ENCODE data around the gene PLEK.

PLEK gene

DNA sequence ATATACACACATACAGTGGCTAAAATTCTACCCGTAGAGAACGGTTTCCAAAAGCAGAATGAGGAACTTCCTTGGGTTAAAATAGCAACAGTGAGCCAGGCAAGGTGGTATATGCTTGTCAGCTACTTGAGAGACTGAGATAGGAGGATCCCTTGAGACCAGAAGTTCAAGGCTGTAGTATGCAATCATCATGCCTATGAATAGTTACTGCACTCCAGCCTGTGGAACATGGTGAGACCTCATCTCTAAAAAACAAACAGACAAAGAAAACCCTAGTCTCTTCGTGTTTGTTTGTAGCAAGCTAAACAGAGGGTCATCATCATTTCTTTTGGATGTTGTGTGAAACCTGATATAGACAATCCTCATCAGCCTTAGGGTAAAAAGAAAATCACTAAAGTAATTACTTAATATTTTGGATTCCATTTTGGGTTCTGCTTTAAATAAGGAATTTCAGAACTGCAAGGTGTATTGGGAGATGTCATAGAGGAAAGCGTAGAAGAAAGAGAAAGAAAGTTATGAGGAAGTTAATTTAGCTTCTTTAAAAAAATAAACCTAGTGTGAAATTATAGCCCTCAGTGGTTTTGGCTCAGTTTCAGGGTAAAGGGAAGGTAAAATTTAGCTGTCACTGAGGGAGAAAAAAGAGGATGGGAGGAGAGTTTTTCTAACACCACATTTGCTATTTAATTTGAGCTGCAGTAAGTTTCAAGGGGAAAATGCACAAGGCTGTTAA lies 46.5 kb downstream of the PLEK start:
- Histone ChIP-seq H3K4me3 (ENCODE audit: low read depth, low read length) (no peak overlapping the region), H3K27ac (ENCODE audit: extremely low read depth, low read depth, low read length) (no peak overlapping the region), H3K36me3 (ENCODE audit: control insufficient read depth in 2 of 2, insufficient read depth in 1 of 2, low read length in 2 of 2) (no peaks in the 10 kb centered on the region), H3K4me1 (ENCODE audit: control insufficient read depth, insufficient read depth, low read length) (no peaks in the 10 kb centered on the region), H3K9me3 (ENCODE audit: control insufficient read depth, insufficient read depth, low read depth, low read length) (no peaks in the 10 kb centered on the region)
- ChIA-PET CTCF (interaction anchor here (1.5 to 1.7 kb wide), 2 partner anchors 30 to 51 kb away, joined by 6 to 7 read pairs; no protein-coding TSS in a partner anchor), POLR2A (no interaction called here)
- TF ChIP-seq, protein P1, sequence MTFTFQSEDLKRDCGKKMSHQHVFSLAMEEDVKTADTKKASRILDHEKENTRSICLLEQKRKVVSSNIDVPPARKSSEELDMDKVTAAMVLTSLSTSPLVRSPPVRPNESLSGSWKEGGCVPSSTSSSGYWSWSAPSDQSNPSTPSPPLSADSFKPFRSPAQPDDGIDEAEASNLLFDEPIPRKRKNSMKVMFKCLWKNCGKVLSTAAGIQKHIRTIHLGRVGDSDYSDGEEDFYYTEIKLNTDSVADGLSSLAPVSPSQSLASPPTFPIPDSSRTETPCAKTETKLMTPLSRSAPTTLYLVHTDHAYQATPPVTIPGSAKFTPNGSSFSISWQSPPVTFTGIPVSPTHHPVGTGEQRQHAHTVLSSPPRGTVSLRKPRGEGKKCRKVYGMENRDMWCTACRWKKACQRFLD (tag by site-specific recombination; IDR thresholded peaks at IDR 0.05), result no peak

DNA sequence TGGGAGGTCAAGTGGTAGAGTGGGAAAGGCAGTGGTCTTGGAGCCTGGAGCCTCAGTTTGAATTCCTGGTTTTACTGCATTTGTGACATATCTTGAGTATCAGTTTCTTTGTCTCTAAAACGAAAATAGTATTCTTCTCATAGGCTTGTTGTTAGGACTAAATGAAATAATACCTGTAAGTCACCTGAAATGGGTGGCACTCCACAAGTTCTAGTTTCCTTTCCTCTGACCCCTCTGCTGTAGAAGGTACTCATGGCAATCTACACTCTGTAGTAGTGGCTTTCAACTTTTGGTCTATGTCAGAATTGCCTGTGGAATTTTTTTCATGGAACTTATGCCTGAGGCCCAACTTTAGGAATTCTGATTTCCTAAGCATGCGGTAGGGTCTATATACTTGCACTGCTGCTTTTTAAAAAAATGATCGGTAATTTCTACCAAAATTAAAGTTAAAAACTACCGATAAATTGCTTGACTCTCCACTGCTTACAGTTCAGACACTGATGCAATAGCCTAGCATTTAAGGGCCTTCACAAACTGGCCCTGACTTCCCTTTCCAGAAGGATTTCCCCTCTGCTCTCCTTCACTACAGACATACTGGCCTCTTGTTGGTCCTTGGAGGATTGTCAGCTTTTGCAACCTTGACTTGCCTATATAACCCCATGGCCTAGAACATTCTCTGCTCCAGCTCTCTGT lies 47.2 kb downstream of the PLEK start:
- no peak overlapping the region for H3K27ac ChIP-seq (ENCODE audit: extremely low read depth, low read depth, low read length)
- no peaks in the 10 kb centered on the region for H3K36me3 ChIP-seq (ENCODE audit: control insufficient read depth in 2 of 2, insufficient read depth in 1 of 2, low read length in 2 of 2)
- H3K4me3 ChIP-seq (ENCODE audit: low read depth, low read length), result no peak overlapping the region
- H3K9me3 ChIP-seq (ENCODE audit: control insufficient read depth, insufficient read depth, low read depth, low read length), result no peaks in the 10 kb centered on the region
- ChIA-PET CTCF (interaction anchor here (1.7 kb wide), 1 partner anchor 29 kb away, joined by 7 read pairs; no protein-coding TSS in a partner anchor), POLR2A (no interaction called here)
- no peaks in the 10 kb centered on the region for H3K4me1 ChIP-seq (ENCODE audit: control insufficient read depth, insufficient read depth, low read length)
- TF ChIP-seq ZNF24 (tag by site-specific recombination; IDR thresholded peaks at IDR 0.05), result no peak
- TF ChIP-seq, protein P2, sequence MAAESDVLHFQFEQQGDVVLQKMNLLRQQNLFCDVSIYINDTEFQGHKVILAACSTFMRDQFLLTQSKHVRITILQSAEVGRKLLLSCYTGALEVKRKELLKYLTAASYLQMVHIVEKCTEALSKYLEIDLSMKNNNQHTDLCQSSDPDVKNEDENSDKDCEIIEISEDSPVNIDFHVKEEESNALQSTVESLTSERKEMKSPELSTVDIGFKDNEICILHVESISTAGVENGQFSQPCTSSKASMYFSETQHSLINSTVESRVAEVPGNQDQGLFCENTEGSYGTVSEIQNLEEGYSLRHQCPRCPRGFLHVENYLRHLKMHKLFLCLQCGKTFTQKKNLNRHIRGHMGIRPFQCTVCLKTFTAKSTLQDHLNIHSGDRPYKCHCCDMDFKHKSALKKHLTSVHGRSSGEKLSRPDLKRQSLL (tag by site-specific recombination; IDR thresholded peaks at IDR 0.05), result no peak
- TF ChIP-seq ZNF239 (tag by site-specific recombination; IDR thresholded peaks at IDR 0.05), result no peak
- TF ChIP-seq HOXA7 (CRISPR knock-in tag; IDR thresholded peaks at IDR 0.05; ENCODE audit: borderline replicate concordance), result no peak
- TF ChIP-seq, protein P3, sequence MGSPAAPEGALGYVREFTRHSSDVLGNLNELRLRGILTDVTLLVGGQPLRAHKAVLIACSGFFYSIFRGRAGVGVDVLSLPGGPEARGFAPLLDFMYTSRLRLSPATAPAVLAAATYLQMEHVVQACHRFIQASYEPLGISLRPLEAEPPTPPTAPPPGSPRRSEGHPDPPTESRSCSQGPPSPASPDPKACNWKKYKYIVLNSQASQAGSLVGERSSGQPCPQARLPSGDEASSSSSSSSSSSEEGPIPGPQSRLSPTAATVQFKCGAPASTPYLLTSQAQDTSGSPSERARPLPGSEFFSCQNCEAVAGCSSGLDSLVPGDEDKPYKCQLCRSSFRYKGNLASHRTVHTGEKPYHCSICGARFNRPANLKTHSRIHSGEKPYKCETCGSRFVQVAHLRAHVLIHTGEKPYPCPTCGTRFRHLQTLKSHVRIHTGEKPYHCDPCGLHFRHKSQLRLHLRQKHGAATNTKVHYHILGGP (tag by site-specific recombination; IDR thresholded peaks at IDR 0.05), result no peak
- TF ChIP-seq ZNF146 (tag by site-specific recombination; IDR thresholded peaks at IDR 0.05), result no peak
- TF ChIP-seq ZNF664 (tag by site-specific recombination; IDR thresholded peaks at IDR 0.05), result no peak
- no peak for TF ChIP-seq ZSCAN23 (tag by site-specific recombination; IDR thresholded peaks at IDR 0.05)
- no peak for TF ChIP-seq ZNF274 (IDR thresholded peaks at IDR 0.05; ENCODE audit: low read length)
- TF ChIP-seq ZNF274 (tag by site-specific recombination; IDR thresholded peaks at IDR 0.05; ENCODE audit: borderline replicate concordance), result no peak
- TF ChIP-seq ZNF561 (tag by site-specific recombination; IDR thresholded peaks at IDR 0.05; ENCODE audit: borderline replicate concordance), result no peak
- no peak for TF ChIP-seq ZNF629 (tag by site-specific recombination; IDR thresholded peaks at IDR 0.05)
- TF ChIP-seq PRDM1 (tag by site-specific recombination; IDR thresholded peaks at IDR 0.05), result no peak
- TF ChIP-seq, protein P4, sequence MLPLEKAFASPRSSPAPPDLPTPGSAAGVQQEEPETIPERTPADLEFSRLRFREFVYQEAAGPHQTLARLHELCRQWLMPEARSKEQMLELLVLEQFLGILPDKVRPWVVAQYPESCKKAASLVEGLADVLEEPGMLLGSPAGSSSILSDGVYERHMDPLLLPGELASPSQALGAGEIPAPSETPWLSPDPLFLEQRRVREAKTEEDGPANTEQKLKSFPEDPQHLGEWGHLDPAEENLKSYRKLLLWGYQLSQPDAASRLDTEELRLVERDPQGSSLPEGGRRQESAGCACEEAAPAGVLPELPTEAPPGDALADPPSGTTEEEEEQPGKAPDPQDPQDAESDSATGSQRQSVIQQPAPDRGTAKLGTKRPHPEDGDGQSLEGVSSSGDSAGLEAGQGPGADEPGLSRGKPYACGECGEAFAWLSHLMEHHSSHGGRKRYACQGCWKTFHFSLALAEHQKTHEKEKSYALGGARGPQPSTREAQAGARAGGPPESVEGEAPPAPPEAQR (tag by site-specific recombination; IDR thresholded peaks at IDR 0.05), result no peak
- no peak for TF ChIP-seq ZNF521 (tag by site-specific recombination; IDR thresholded peaks at IDR 0.05)
- TF ChIP-seq ZNF311 (tag by site-specific recombination; IDR thresholded peaks at IDR 0.05; ENCODE audit: borderline replicate concordance), result no peak
- TF ChIP-seq ZNF138 (tag by site-specific recombination; IDR thresholded peaks at IDR 0.05; ENCODE audit: borderline replicate concordance), result no peak
- no peak for TF ChIP-seq SP2 (tag by site-specific recombination; IDR thresholded peaks at IDR 0.05)
- TF ChIP-seq, protein P5, sequence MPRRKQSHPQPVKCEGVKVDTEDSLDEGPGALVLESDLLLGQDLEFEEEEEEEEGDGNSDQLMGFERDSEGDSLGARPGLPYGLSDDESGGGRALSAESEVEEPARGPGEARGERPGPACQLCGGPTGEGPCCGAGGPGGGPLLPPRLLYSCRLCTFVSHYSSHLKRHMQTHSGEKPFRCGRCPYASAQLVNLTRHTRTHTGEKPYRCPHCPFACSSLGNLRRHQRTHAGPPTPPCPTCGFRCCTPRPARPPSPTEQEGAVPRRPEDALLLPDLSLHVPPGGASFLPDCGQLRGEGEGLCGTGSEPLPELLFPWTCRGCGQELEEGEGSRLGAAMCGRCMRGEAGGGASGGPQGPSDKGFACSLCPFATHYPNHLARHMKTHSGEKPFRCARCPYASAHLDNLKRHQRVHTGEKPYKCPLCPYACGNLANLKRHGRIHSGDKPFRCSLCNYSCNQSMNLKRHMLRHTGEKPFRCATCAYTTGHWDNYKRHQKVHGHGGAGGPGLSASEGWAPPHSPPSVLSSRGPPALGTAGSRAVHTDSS (tag by site-specific recombination; IDR thresholded peaks at IDR 0.05), result no peak
- TF ChIP-seq, protein P6, sequence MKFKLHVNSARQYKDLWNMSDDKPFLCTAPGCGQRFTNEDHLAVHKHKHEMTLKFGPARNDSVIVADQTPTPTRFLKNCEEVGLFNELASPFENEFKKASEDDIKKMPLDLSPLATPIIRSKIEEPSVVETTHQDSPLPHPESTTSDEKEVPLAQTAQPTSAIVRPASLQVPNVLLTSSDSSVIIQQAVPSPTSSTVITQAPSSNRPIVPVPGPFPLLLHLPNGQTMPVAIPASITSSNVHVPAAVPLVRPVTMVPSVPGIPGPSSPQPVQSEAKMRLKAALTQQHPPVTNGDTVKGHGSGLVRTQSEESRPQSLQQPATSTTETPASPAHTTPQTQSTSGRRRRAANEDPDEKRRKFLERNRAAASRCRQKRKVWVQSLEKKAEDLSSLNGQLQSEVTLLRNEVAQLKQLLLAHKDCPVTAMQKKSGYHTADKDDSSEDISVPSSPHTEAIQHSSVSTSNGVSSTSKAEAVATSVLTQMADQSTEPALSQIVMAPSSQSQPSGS (tag by site-specific recombination; IDR thresholded peaks at IDR 0.05; ENCODE audit: low read depth), result no peak
- no peak for TF ChIP-seq SALL2 (tag by site-specific recombination; IDR thresholded peaks at IDR 0.05; ENCODE audit: borderline replicate concordance)

All from HEK293 (cell line).